Lower lobe of right lung (tissue), 2 donors: ENCODE measurements around the gene ORAI1. TPM values are rescaled to one million over a fixed set of nuclear protein-coding genes. Genes with fewer than 3 reads are reported as not detected.

Experiments
- ATAC-seq, 2 donors: fragments of 200-7000 bp; cut with Tn5 transposase; one replicate each; pipeline ENCODE4 v1.9.1; 2020 to 2022; ENCODE audit warnings: mild to moderate bottlenecking in 2 of 2, moderate library complexity in 2 of 2
- DNase-seq: peaks from one replicate; pipeline ENCODE4 v3.0.0-alpha.2; 2020
- H3K27ac ChIP-seq: fragments of 200-600 bp; one replicate; pipeline ENCODE4 v1.8.0; 2022
- H3K27me3 ChIP-seq: fragments of 200-600 bp; one replicate; pipeline ENCODE4 v1.8.0; 2022; ENCODE audit warnings: low read depth
- H3K36me3 ChIP-seq: fragments of 200-600 bp; one replicate; pipeline ENCODE4 v1.8.0; 2022; ENCODE audit warnings: mild to moderate bottlenecking
- H3K4me1 ChIP-seq: fragments of 200-600 bp; one replicate; pipeline ENCODE4 v1.8.0; 2022
- H3K4me3 ChIP-seq: fragments of 200-600 bp; one replicate; pipeline ENCODE4 v1.8.0; 2022; ENCODE audit warnings: mild to moderate bottlenecking
- H3K9me3 ChIP-seq: fragments of 200-600 bp; one replicate; pipeline ENCODE4 v1.8.0; 2022
- intact Hi-C: fragments of 100-400 bp; cut with DNase I; formaldehyde crosslinking; loops from one replicate; pipeline ENCODE4 v1.11.0; 2022
- total RNA-seq: library from RNA; stranded (reverse); fragmentation: NEBNext Ultra II Directional; extraction: Animal tissue kit (Norgen Biotek cat#: 25700); gene quantifications from one replicate; pipeline ENCODE4 v1.2.1, GENCODE V29; 2021
- TF ChIP-seq, protein P1 (sequence below): fragments of 200-600 bp; IDR thresholded peaks from one replicate; pipeline ENCODE4 v1.8.0; 2022; ENCODE audit warnings: antibody characterized with exemption, mild to moderate bottlenecking
- donor health status: DM: no; HTN: yes; CAD: no; lungs with severe emphysema.

ORAI1 gene
- total RNA-seq, 1 donor from 2014 or later: 39.0 TPM

- TF ChIP-seq, protein P1, sequence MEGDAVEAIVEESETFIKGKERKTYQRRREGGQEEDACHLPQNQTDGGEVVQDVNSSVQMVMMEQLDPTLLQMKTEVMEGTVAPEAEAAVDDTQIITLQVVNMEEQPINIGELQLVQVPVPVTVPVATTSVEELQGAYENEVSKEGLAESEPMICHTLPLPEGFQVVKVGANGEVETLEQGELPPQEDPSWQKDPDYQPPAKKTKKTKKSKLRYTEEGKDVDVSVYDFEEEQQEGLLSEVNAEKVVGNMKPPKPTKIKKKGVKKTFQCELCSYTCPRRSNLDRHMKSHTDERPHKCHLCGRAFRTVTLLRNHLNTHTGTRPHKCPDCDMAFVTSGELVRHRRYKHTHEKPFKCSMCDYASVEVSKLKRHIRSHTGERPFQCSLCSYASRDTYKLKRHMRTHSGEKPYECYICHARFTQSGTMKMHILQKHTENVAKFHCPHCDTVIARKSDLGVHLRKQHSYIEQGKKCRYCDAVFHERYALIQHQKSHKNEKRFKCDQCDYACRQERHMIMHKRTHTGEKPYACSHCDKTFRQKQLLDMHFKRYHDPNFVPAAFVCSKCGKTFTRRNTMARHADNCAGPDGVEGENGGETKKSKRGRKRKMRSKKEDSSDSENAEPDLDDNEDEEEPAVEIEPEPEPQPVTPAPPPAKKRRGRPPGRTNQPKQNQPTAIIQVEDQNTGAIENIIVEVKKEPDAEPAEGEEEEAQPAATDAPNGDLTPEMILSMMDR: no peak
- no peaks in the 10 kb centered on the region for H3K9me3 ChIP-seq
- no peak for DNase-seq
- intact Hi-C loops: no loop called here
- no peak overlapping the region for H3K27ac ChIP-seq
- H3K4me1 ChIP-seq: peaks cover 6% of the 10 kb centered on the region
- peak in 1 of 2 donors; percentile 28 for ATAC-seq
- no peak overlapping the region for H3K4me3 ChIP-seq
- H3K36me3 ChIP-seq: no peaks in the 10 kb centered on the region
- H3K27me3 ChIP-seq: no peaks in the 10 kb centered on the region
These were observed 5.9 kb upstream of the ORAI1 start for GRCh38 chr12:121620333-121620891.

DNA sequence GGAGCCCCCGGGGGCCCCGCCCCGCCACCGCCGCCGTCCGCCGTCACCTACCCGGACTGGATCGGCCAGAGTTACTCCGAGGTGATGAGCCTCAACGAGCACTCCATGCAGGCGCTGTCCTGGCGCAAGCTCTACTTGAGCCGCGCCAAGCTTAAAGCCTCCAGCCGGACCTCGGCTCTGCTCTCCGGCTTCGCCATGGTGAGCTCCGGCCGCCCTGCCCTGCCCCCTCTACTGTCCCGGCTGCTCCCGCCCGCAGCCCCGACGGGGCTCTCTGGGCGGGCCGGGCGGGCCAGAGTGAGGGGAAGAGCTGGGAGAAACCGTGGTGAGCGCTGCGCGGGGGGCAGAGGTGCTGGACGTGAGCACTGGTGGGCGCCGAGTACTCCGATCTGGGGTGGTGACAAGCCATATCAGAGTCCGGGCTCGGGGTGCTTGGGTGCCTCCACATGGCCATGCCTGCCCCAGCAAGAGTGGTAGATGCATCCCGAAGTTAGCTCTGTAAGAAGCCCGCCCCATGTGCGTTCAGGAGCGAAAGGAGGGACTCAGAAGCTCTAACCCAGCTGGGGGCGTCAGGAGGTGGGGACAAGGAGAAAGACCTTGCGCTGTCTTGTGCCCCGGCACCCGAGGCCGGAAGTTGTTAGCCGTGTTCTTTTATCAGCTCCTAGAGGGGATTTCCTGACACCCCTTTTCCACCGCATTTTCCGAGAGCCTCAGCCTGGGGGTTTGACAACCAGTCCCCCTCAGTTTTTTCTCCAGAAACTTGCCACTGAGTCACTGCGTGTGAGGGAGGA lies 717 bp downstream of the ORAI1 start:
- Histone ChIP-seq H3K4me3 (peak overlapping the region; percentile 80), H3K27ac (peak overlapping the region; percentile 91), H3K9me3 (no peaks in the 10 kb centered on the region), H3K36me3 (no peaks in the 10 kb centered on the region), H3K4me1 (peaks cover 60% of the 10 kb centered on the region), H3K27me3 (no peaks in the 10 kb centered on the region)
- ATAC-seq (peak; percentile 70), DNase-seq (peak; percentile 76)
- TF ChIP-seq, protein P1: peak; percentile 7
- intact Hi-C loops: no loop called here

DNA sequence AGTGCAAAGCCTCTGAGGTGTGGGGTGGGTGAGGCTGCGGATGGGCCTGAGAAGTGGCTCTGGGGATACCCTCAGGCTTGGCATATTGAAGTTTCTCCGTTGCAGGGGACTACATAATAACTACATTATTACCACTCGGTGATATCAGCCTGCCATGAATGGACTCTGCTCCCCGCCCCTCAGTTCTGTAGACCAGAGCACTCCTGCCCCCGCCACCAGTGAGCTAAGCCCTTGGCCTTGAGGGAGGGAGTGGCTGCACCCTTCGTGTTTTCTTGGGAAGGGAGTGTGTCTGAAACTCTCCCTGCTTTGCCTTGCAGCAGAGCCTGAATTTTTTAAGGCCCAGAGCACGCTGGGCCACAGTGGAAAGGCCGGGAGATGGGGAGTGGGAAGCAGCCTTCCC lies 1.7 kb downstream of the ORAI1 start:
- DNase-seq: no peak
- intact Hi-C loops: no loop called here
- peaks cover 70% of the 10 kb centered on the region for H3K4me1 ChIP-seq

GRCh38 chr12:121628536-121628935 lies 2.2 kb downstream of the ORAI1 start:
- intact Hi-C loops: no loop called here
- Histone ChIP-seq H3K4me1 (peaks cover 74% of the 10 kb centered on the region), H3K27ac (peak overlapping the region; percentile 91), H3K9me3 (no peaks in the 10 kb centered on the region), H3K27me3 (no peaks in the 10 kb centered on the region), H3K36me3 (no peaks in the 10 kb centered on the region), H3K4me3 (peak overlapping the region; percentile 80)
- ATAC-seq (no peak), DNase-seq (no peak)
- TF ChIP-seq, protein P1: no peak

More for the DNA sequence above, 1.7 kb downstream of the ORAI1 start:
- H3K27ac ChIP-seq: peak overlapping the region; percentile 91
- TF ChIP-seq, protein P1: no peak
- H3K4me3 ChIP-seq: peak overlapping the region; percentile 80
- no peaks in the 10 kb centered on the region for H3K27me3 ChIP-seq
- ATAC-seq: no peak
- H3K9me3 ChIP-seq: no peaks in the 10 kb centered on the region
- no peaks in the 10 kb centered on the region for H3K36me3 ChIP-seq

- H3K27me3 ChIP-seq: no peaks in the 10 kb centered on the region
- H3K36me3 ChIP-seq: no peaks in the 10 kb centered on the region
- no peaks in the 10 kb centered on the region for H3K9me3 ChIP-seq
- intact Hi-C loops: no loop called here
- ATAC-seq: no peak
- H3K4me3 ChIP-seq: no peak overlapping the region
- no peak overlapping the region for H3K27ac ChIP-seq
- TF ChIP-seq, protein P1: no peak
- DNase-seq: no peak
- H3K4me1 ChIP-seq: peaks cover 64% of the 10 kb centered on the region
These were observed 4.5 kb downstream of the ORAI1 start for GRCh38 chr12:121630791-121631355.
